KMS-11 (cell line): ENCODE results near the gene FSTL5.

Experiments used
- H2AFZ ChIP-seq: fragments of 200-600 bp; sonication (generic); 2 replicates; pipeline ENCODE4 v1.6.1; 2016; ENCODE audit warnings: antibody characterized with exemption, mixed run types, low read depth
- H3K27ac ChIP-seq: fragments of 200-600 bp; sonication (generic); 2 replicates; pipeline ENCODE4 v1.6.1; 2016; ENCODE audit warnings: mild to moderate bottlenecking, mixed run types
- H3K27me3 ChIP-seq: fragments of 200-600 bp; sonication (generic); 2 replicates; pipeline ENCODE4 v1.6.1; 2017; ENCODE audit warnings: mild to moderate bottlenecking, low read depth, mixed run types, moderate library complexity; ENCODE audit not compliant: insufficient read depth
- H3K36me3 ChIP-seq: fragments of 200-600 bp; sonication (generic); 2 replicates; pipeline ENCODE4 v1.6.1; 2017; ENCODE audit warnings: mild to moderate bottlenecking, mixed run types; ENCODE audit not compliant: insufficient read depth
- H3K4me1 ChIP-seq: fragments of 200-600 bp; sonication (generic); 2 replicates; pipeline ENCODE4 v1.6.1; 2016; ENCODE audit warnings: mild to moderate bottlenecking, low read depth, mixed run types; ENCODE audit not compliant: poor library complexity, severe bottlenecking
- H3K4me2 ChIP-seq: fragments of 200-600 bp; sonication (generic); 2 replicates; pipeline ENCODE4 v1.7.0; 2016; ENCODE audit warnings: mild to moderate bottlenecking, mixed run types
- H3K4me3 ChIP-seq: fragments of 200-600 bp; sonication (generic); IDR thresholded peaks from 2 replicates; pipeline ENCODE4 v1.6.1; 2017; ENCODE audit warnings: low read depth, low read length, mixed read lengths; ENCODE audit not compliant: insufficient read depth
- H3K79me2 ChIP-seq: fragments of 200-600 bp; sonication (generic); 2 replicates; pipeline ENCODE4 v1.6.1; 2016; ENCODE audit warnings: low read depth, mixed run types; ENCODE audit not compliant: insufficient read depth
- H3K9ac ChIP-seq: fragments of 200-600 bp; sonication (generic); 2 replicates; pipeline ENCODE4 v1.6.1; 2016; ENCODE audit warnings: mild to moderate bottlenecking, mixed run types
- H4K20me1 ChIP-seq: fragments of 200-600 bp; sonication (generic); 2 replicates; pipeline ENCODE4 v1.6.1; 2016; ENCODE audit warnings: mild to moderate bottlenecking, mixed run types; ENCODE audit not compliant: insufficient read depth
- TF ChIP-seq, protein P1 (sequence below): fragments of 200-600 bp; sonication (generic); conservative IDR thresholded peaks from 2 replicates; pipeline ENCODE4 v1.6.1; 2017; ENCODE audit warnings: low read depth, mild to moderate bottlenecking, antibody characterized with exemption, low read length, moderate library complexity, mixed read lengths

FSTL5 gene

GRCh38 chr4:162139412-162139811 is 24.4 kb downstream of the FSTL5 start:
- Histone ChIP-seq H3K9ac (no peak overlapping the region), H4K20me1 (no peaks in the 10 kb centered on the region), H3K4me1 (no peaks in the 10 kb centered on the region), H3K4me2 (no peak overlapping the region), H3K4me3 (no peak overlapping the region), H2AFZ (no peak overlapping the region), H3K79me2 (no peaks in the 10 kb centered on the region), H3K27ac (no peak overlapping the region), H3K27me3 (no peaks in the 10 kb centered on the region), H3K36me3 (no peaks in the 10 kb centered on the region)
- TF ChIP-seq, protein P1, sequence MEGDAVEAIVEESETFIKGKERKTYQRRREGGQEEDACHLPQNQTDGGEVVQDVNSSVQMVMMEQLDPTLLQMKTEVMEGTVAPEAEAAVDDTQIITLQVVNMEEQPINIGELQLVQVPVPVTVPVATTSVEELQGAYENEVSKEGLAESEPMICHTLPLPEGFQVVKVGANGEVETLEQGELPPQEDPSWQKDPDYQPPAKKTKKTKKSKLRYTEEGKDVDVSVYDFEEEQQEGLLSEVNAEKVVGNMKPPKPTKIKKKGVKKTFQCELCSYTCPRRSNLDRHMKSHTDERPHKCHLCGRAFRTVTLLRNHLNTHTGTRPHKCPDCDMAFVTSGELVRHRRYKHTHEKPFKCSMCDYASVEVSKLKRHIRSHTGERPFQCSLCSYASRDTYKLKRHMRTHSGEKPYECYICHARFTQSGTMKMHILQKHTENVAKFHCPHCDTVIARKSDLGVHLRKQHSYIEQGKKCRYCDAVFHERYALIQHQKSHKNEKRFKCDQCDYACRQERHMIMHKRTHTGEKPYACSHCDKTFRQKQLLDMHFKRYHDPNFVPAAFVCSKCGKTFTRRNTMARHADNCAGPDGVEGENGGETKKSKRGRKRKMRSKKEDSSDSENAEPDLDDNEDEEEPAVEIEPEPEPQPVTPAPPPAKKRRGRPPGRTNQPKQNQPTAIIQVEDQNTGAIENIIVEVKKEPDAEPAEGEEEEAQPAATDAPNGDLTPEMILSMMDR = no peak

DNA sequence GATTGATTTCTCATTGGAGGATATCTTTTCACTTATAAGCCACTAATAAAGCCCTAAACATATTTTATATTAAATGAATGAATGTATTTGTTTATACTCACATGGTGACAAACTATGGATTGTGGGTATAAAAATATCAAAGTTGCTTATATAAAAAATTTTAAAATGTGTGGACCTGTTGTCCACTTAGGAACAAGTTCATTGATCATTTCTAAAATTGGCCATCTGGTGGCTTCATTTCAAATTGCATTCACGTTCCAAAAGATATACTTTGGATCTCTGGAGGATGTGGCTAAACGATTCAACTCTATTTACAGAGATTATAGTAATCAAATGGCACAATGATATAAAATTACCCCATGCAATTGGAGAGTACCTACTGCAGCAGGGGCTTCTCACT is 32.5 kb downstream of the FSTL5 start:
- no peak overlapping the region for H3K27ac ChIP-seq
- H3K9ac ChIP-seq = no peak overlapping the region
- no peak overlapping the region for H2AFZ ChIP-seq
- H3K4me2 ChIP-seq = no peak overlapping the region
- H3K27me3 ChIP-seq = no peaks in the 10 kb centered on the region
- no peaks in the 10 kb centered on the region for H3K36me3 ChIP-seq
- H3K79me2 ChIP-seq = no peaks in the 10 kb centered on the region
- no peak overlapping the region for H3K4me3 ChIP-seq
- H3K4me1 ChIP-seq = no peaks in the 10 kb centered on the region
- H4K20me1 ChIP-seq = no peaks in the 10 kb centered on the region
- TF ChIP-seq, protein P1 = no peak; the same call in 1 of the 2 replicates

DNA sequence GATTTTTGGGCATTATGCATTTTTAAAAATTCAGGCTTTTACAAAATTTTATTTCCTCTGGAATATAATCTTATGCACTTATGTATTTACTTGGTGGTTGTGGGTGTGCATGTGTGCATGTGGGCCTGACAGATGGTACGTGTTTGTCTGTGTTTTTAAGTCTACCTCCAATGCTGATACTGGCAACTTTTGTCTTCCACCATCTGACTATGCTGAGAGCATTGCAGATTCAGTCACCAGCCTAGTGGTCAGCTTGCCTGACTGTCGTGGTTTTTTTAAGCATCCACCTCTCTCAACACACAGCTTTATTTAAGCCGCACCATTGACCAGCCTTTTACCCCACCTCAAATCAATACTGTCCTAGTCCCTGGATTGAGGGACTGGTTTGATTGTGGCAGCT is 37.1 kb downstream of the FSTL5 start:
- H3K4me3 ChIP-seq = no peak overlapping the region
- H3K27me3 ChIP-seq = no peaks in the 10 kb centered on the region
- H3K27ac ChIP-seq = no peak overlapping the region
- H3K36me3 ChIP-seq = no peaks in the 10 kb centered on the region
- H3K4me2 ChIP-seq = no peak overlapping the region
- no peaks in the 10 kb centered on the region for H3K4me1 ChIP-seq
- no peak overlapping the region for H3K9ac ChIP-seq
- H3K79me2 ChIP-seq = no peaks in the 10 kb centered on the region
- H4K20me1 ChIP-seq = no peaks in the 10 kb centered on the region
- TF ChIP-seq, protein P1 = no peak
- H2AFZ ChIP-seq = no peak overlapping the region

GRCh38 chr4:162117051-162117450 is 46.7 kb downstream of the FSTL5 start:
- TF ChIP-seq, protein P1 = no peak
- Histone ChIP-seq H3K4me3 (no peak overlapping the region), H3K9ac (no peak overlapping the region), H2AFZ (no peak overlapping the region), H3K4me2 (no peak overlapping the region), H4K20me1 (no peaks in the 10 kb centered on the region), H3K27ac (no peak overlapping the region), H3K4me1 (no peaks in the 10 kb centered on the region), H3K79me2 (no peaks in the 10 kb centered on the region), H3K27me3 (no peaks in the 10 kb centered on the region), H3K36me3 (no peaks in the 10 kb centered on the region)
